ENCODE results near the gene DGKB.

DNA sequence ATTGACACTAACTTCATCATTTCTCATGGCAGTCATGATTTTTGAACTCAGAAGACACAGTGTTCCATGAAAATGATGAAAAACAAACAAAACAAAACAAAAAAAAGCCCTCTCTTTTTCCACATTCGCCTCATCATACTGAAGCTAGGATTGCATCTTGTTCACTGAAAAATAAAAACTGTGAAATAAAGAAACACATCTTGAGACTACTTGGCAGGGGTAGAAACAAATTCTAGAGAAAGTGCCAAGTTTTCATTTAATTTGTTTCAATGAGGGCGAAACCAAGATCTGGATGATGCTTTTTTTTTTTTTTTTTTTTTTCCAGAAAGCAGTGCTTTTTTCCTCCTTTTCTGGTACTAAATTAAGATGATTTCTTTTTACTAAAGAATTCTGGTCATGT lies 562.7 kb downstream of the DGKB start:
- TF ChIP-seq POLR2A (IDR thresholded peaks at IDR 0.05), result no peak
- no peak for TF ChIP-seq POLR2AphosphoS5 (IDR thresholded peaks at IDR 0.05)

All from sigmoid colon (tissue), 4 donors.